Esophagus muscularis mucosa (tissue), 4 donors: ENCODE results near the gene PHLPP1.

Source experiments
- CTCF ChIP-seq, 3 experiments: fragments of 200-600 bp in 2 of 3; fragments of 450-650 bp in 1 of 3; sonication (generic) in 2 of 3; IDR thresholded peaks; one replicate each; pipeline ENCODE4 v1.5.1; 2017 to 2019; ENCODE audit warnings: antibody characterized with exemption in 3 of 3, mild to moderate bottlenecking in 2 of 3, moderate library complexity in 1 of 3
- EP300 ChIP-seq: sonication (generic); formaldehyde crosslinking; IDR thresholded peaks from one replicate; pipeline ENCODE4 v1.6.1; 2017; ENCODE audit warnings: antibody characterized with exemption
- POLR2AphosphoS5 ChIP-seq, 2 donors: sonication (generic); formaldehyde crosslinking; IDR thresholded peaks; one replicate each; pipeline ENCODE4 v1.6.1; 2017; ENCODE audit warnings: antibody characterized with exemption in 2 of 2

GRCh38 chr18:62834715-62835114, 119.4 kb downstream of the PHLPP1 start:
- TF ChIP-seq CTCF (IDR thresholded peaks at IDR 0.05) = no peak
- TF ChIP-seq POLR2AphosphoS5 (IDR thresholded peaks at IDR 0.05) = no peak
- no peak for TF ChIP-seq EP300
